NCI-H82 treated with DMSO at 0.1 percent for 48 hours (cell line): Measurements from ENCODE around the gene CTXN2.

Experiments used
- DNase-seq: peaks from one replicate; lab custom pipeline; 2025; ENCODE audit not compliant: unreplicated experiment; lab: John Stamatoyannopoulos, UW

The CTXN2 gene

DNA sequence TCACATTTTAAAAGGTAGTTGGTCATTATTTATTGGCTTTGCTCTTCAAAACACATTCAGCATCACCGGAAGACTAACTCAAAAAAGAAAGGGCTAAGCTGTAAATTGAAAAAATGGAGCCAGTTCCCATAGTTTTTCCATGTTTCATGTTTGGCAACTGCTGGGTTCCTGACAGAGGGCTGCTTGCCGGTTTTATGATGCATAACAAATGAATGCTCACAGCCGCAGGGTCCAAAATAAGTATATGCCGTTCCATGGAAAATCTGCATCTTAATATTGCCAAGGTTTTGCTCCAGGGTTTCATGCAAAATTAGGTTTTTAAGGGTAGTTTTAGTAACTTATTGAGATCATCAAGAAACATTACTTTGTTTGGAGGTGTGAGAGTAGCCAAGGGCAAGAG is 30.4 kb downstream of the CTXN2 start:
- no peak for DNase-seq

DNA sequence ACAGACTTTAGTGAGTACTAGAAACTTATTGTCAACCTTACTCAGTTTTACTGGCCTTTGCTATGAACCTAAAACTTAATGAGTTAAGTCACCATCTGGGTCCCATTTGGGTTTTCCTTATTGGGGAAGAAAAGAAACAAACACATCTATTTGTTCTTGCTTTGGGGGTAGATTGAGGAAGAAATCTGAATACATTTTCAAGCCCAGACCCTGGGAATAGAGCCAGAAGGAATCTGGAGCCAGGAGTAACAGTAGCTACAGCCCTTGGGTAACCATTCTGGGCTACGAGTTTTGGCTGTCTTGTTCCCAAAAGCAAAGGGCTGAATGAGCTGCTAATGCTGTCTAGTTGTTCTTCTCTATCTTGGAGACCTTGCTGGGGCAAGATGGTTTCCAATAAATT is 31.2 kb downstream of the CTXN2 start:
- DNase-seq: no peak

- DNase-seq: no peak
Observed at GRCh38 chr15:48225771-48226170, 34.3 kb downstream of the CTXN2 start.

GRCh38 chr15:48230498-48230897 is 39.0 kb downstream of the CTXN2 start:
- DNase-seq: no peak

DNA sequence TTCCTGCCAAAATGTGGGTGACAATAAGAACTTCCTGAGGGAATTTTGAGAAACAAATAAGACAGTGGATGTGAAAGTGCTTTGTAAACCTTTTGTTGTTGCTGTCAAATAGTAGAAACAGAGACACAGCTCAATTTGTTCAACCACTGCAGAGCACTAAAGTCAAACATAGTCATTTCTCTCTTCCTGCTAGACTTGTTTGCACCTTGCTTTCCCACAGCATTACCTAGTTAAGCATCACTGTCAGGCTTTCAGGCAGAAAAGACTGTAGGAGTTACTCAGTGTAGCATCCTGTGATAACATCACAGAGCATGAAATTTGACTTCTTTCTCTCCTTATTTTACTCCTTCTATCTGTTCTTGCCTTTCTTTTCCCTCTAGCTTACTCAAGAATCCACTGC is 41.8 kb downstream of the CTXN2 start:
- DNase-seq: no peak

DNA sequence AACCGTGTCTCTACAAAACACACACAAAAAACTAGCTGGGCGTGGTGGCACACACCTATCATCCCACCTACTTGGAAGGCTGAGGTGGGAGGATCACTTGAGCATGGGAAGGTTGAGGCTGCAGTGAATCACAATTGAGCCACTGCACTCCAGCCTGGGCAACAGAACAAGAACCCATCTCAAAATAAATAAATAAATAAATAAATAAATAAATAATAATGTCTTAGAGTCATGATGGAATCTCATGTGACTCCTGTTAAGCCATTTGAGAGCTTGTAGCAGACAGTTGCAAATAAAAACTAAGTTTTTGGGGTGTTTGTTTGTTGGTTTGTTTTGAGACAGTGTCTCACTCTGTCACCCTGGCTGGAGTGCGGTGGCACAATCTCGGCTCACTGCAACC is 47.9 kb downstream of the CTXN2 start:
- DNase-seq: no peak

- DNase-seq: no peak
Observed at GRCh38 chr15:48242015-48242414, 50.5 kb downstream of the CTXN2 start.

GRCh38 chr15:48242535-48242934 is 51.1 kb downstream of the CTXN2 start:
- no peak for DNase-seq

- DNase-seq: no peak
Observed at GRCh38 chr15:48244921-48245320, 53.5 kb downstream of the CTXN2 start.

DNA sequence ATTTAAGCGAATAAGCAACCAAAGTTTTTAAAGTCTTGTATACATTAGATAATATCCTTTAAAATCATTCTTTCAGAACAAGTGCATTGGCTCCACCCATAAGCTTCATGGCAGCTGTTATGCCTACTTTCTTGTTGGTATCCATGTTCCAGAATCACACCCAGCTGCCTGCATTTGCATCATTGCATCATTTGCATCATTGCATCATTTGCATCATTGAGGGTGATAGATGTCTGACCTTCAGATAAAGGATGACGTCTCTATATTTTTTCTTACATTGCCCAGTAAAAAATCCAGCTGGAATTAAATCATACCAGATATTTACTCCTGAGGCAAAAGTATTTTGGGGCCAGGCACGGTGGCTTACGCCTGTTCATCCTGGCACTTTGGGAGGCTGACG is 56.9 kb downstream of the CTXN2 start:
- DNase-seq: no peak

DNA sequence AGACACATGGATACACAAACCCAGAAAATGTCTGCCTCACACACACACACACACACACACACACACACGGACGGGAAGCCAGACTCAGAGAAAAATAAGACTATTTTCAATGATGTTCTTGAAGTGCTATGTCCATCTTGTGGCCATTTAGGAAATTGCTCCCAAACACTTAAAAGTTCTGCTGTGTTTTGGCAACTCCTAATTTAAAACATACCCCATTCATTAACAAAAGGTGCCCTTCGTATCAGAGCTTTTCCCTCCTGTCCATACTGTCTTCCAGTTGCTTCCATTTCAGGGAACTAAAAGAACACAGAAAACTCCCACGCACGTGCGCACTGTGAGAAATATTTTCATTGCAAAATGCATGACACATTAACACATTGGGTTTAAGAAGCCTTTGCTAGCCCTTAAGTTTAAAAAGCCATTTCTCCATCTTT is 59.2 kb downstream of the CTXN2 start:
- DNase-seq: peak; percentile 38

DNA sequence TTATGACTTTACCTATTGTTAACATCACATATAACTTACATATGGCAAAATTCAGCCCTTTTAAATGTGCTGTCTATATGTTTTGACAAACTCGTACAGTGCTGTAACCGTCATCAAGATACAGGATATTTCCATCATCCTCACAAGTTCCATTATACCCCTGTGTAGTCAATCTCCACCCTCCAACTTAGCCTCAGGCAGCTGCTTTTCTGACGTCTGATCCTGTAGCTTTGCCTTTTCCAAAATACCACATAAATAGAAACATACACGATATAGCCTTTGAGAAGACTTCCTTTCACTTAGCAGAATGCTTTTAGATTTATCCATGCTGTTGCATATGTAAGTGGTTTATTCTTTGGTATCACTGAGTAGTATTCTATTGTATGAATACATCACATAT is 61.7 kb downstream of the CTXN2 start:
- DNase-seq: no peak
